GM12878 (cell line): ENCODE measurements around the gene SETD5. TPM values are rescaled to one million over a fixed set of nuclear protein-coding genes. Genes with fewer than 3 reads are reported as not detected.

Source experiments
- BHLHE40 ChIP-seq, 2 experiments: fragments of 450-650 bp in 1 of 2; IDR thresholded peaks; 2 replicates each; pipeline ENCODE4 v1.6.1; 2011 to 2017; ENCODE audit warnings: low read depth in 2 of 2, borderline replicate concordance in 1 of 2, improper control_type of control experiment in 1 of 2, low read length in 1 of 2, mild to moderate bottlenecking in 1 of 2
- BMI1 ChIP-seq: fragments of 450-650 bp; IDR thresholded peaks from 2 replicates; pipeline ENCODE4 v1.6.1; 2016; ENCODE audit warnings: mild to moderate bottlenecking, moderate library complexity, borderline replicate concordance
- CBFB ChIP-seq: IDR thresholded peaks from 2 replicates; pipeline ENCODE4 v1.6.1; 2016; ENCODE audit warnings: antibody characterized with exemption, low read depth
- CHD1 ChIP-seq: IDR thresholded peaks from 2 replicates; pipeline ENCODE4 v1.6.1; 2012; ENCODE audit warnings: low read depth, low read length, improper control_type of control experiment
- CHD2 ChIP-seq: IDR thresholded peaks from 2 replicates; pipeline ENCODE4 v1.6.1; 2011; ENCODE audit warnings: low read depth, low read length, improper control_type of control experiment, borderline replicate concordance
- DPF2 ChIP-seq: fragments of 450-650 bp; IDR thresholded peaks from 2 replicates; pipeline ENCODE4 v1.6.1; 2017; ENCODE audit warnings: mild to moderate bottlenecking
- HDGF ChIP-seq: fragments of 450-650 bp; IDR thresholded peaks from 2 replicates; pipeline ENCODE4 v1.6.1; 2016; ENCODE audit warnings: antibody characterized with exemption
- IKZF2 ChIP-seq, 2 experiments: fragments of 450-650 bp; IDR thresholded peaks; 2 replicates each; pipeline ENCODE4 v1.6.1; 2017; ENCODE audit warnings: mild to moderate bottlenecking in 2 of 2, moderate library complexity in 2 of 2
- LARP7 ChIP-seq: fragments of 450-650 bp; IDR thresholded peaks from 2 replicates; pipeline ENCODE4 v1.6.1; 2017; ENCODE audit warnings: mild to moderate bottlenecking
- MEF2B ChIP-seq: fragments of 450-650 bp; IDR thresholded peaks from 2 replicates; pipeline ENCODE4 v1.6.1; 2018; ENCODE audit warnings: mild to moderate bottlenecking, moderate library complexity; ENCODE audit not compliant: partially characterized antibody, poor library complexity, severe bottlenecking
- MXI1 ChIP-seq: fragments of 150-350 bp; IDR thresholded peaks from 2 replicates; pipeline ENCODE4 v1.6.1; 2011; ENCODE audit warnings: low read depth, mild to moderate bottlenecking, inconsistent platforms, low read length, improper control_type of control experiment
- NR2C2 ChIP-seq: IDR thresholded peaks from 2 replicates; pipeline ENCODE4 v1.6.1; 2011; ENCODE audit warnings: borderline replicate concordance, low read depth; ENCODE audit not compliant: control insufficient read depth, insufficient read length
- POLR2A ChIP-seq: IDR thresholded peaks from 2 replicates; pipeline ENCODE4 v1.6.1; 2011; ENCODE audit warnings: low read depth, mild to moderate bottlenecking, low read length
- RELB ChIP-seq: fragments of 450-650 bp; IDR thresholded peaks from 2 replicates; pipeline ENCODE4 v1.6.1; 2017; ENCODE audit warnings: low read depth, mild to moderate bottlenecking, moderate library complexity
- SIN3A ChIP-seq: IDR thresholded peaks from 2 replicates; pipeline ENCODE4 v1.6.1; 2012; ENCODE audit warnings: low read depth, low read length, improper control_type of control experiment
- STAT1 ChIP-seq: fragments of 450-650 bp; conservative IDR thresholded peaks from 2 replicates; pipeline ENCODE4 v1.6.1; 2014; ENCODE audit warnings: antibody characterized with exemption, mild to moderate bottlenecking
- WRNIP1 ChIP-seq: IDR thresholded peaks from 2 replicates; pipeline ENCODE4 v1.6.1; 2011; ENCODE audit warnings: low read depth, low read length, improper control_type of control experiment, borderline replicate concordance
- ZBTB40 ChIP-seq: fragments of 450-650 bp; IDR thresholded peaks from 2 replicates; pipeline ENCODE4 v1.6.1; 2016; ENCODE audit warnings: mild to moderate bottlenecking, moderate library complexity, borderline replicate concordance
- polyA plus RNA-seq, 11 experiments: library from polyadenylated mRNA; depleted of rRNA in 4 of 11; unstranded in 6 of 11; stranded (reverse) in 5 of 11; fragments of >200 nt; fragmentation: Nextera tagmentation in 4 of 11; fragmentation: Illumina TruSeq in 1 of 11; extraction: Ambion mirVana in 4 of 11; extraction: Trizol in 1 of 11; gene quantifications; 1 replicate in 1 of 11; 2 replicates in 10 of 11; pipeline versions ENCODE4 v1.2.1 to v1.2.3, GENCODE V29; 2011 to 2016; ENCODE audit warnings: inconsistent platforms in 2 of 11, missing spikeins in 2 of 11, low read depth in 1 of 11
- total RNA-seq, 4 experiments: library from RNA; depleted of rRNA in 3 of 4; stranded (reverse); fragments of >200 nt in 3 of 4; fragmentation: Illumina TruSeq in 1 of 4; extraction: Trizol in 1 of 4; gene quantifications; 2 replicates each; pipeline versions ENCODE4 v1.2.1 to v1.2.3, GENCODE V29; 2013 to 2021
- TF ChIP-seq, protein P1 (sequence below): fragments of 450-650 bp; conservative IDR thresholded peaks from 2 replicates; pipeline ENCODE4 v1.6.1; 2017; ENCODE audit warnings: mild to moderate bottlenecking, moderate library complexity

SETD5 gene
- total and polyA plus RNA-seq, 10 of the 15 experiments (the other 5 are each of a cell fraction or from before 2014, with no cell fraction given), result 8.2 to 94.0 (median 55.4) TPM

DNA sequence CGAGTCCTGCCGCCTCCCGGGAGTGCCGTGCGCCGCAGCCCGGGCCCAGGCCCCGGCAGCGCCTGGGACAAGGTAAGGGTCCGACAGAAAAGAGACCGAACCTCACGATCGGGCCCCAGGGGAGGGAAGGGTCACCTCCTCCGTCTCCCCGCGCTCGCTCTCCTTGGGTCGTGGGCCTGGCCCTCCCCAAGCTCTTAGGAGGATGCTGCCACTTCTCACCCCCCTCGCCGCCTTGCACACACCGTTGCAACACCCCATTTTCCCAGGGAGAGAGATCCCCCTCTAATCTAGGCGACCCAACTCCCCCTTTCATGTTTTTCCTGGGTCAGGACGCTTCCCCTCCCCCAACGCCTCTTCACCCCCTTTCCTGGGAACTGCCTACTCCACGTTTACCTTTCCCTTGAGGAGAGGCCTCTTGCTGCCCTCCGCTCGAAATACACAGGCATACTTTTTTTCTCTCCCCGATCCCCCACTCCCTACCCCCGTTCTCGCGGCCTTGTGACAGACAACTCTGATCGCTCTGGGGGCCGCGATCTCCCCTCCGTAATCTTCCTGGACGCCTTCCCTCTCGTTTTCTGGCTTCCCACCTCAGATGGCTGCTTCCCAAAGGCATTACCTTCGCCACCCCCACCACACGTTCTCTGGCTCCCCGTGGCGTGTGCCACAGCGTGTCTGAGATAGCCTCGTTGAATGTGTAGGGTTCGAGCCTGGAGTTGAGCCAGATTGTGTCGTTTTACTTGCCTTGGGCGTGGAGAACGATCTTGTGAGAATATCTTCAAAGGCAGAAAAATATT is 688 bp downstream of the SETD5 start (continued):
- TF ChIP-seq ZBTB40, result no peak
- TF ChIP-seq, protein P1, sequence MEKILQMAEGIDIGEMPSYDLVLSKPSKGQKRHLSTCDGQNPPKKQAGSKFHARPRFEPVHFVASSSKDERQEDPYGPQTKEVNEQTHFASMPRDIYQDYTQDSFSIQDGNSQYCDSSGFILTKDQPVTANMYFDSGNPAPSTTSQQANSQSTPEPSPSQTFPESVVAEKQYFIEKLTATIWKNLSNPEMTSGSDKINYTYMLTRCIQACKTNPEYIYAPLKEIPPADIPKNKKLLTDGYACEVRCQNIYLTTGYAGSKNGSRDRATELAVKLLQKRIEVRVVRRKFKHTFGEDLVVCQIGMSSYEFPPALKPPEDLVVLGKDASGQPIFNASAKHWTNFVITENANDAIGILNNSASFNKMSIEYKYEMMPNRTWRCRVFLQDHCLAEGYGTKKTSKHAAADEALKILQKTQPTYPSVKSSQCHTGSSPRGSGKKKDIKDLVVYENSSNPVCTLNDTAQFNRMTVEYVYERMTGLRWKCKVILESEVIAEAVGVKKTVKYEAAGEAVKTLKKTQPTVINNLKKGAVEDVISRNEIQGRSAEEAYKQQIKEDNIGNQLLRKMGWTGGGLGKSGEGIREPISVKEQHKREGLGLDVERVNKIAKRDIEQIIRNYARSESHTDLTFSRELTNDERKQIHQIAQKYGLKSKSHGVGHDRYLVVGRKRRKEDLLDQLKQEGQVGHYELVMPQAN, result peak; percentile 33; the same call in 1 of the 2 replicates
- peak; percentile 16 for TF ChIP-seq LARP7
- TF ChIP-seq CHD1, result 0 out of 2 replicates have a peak, but pooled peaks have one; percentile 35
- 0 out of 2 replicates have a peak, but pooled peaks have one; percentile 32 for TF ChIP-seq STAT1
- peak; percentile 28 for TF ChIP-seq MEF2B
- TF ChIP-seq SIN3A, result peak; percentile 49; the same call in 1 of the 2 replicates
- 0 out of 2 replicates have a peak, but pooled peaks have one; percentile 42 for TF ChIP-seq HDGF
- no peak for TF ChIP-seq DPF2
- peak; percentile 56 for TF ChIP-seq POLR2A
- no peak for TF ChIP-seq NR2C2
- TF ChIP-seq CBFB, result no peak
- TF ChIP-seq WRNIP1, result 0 out of 2 replicates have a peak, but pooled peaks have one; percentile 47
- TF ChIP-seq IKZF2 (IDR thresholded peaks at IDR 0.05), result peak; percentile 8 to 35; a peak in 3 of 4 replicates
- TF ChIP-seq RELB, result 0 out of 2 replicates have a peak, but pooled peaks have one; percentile 42
- TF ChIP-seq BMI1, result 0 out of 2 replicates have a peak, but pooled peaks have one; percentile 33
- TF ChIP-seq CHD2, result 0 out of 2 replicates have a peak, but pooled peaks have one; percentile 14
- TF ChIP-seq MXI1, result peak; percentile 49; the same call in 1 of the 2 replicates
- 0 out of 4 replicates have a peak, but pooled peaks have one; percentile 22 to 23 for TF ChIP-seq BHLHE40 (IDR thresholded peaks at IDR 0.05; ENCODE audit: borderline replicate concordance in 1 of 2, low read depth in 2 of 2, low read length in 1 of 2)
